ENCODE data around the gene INHBB.

GRCh38 chr2:120334068-120334467, 11.9 kb upstream of the INHBB start:
- TF ChIP-seq EP300 (IDR thresholded peaks at IDR 0.05), result no peak
- no peak for TF ChIP-seq CTCF (IDR thresholded peaks at IDR 0.05)
- TF ChIP-seq POLR2A (IDR thresholded peaks at IDR 0.05), result no peak
- TF ChIP-seq POLR2AphosphoS5 (IDR thresholded peaks at IDR 0.05), result no peak
